ENCODE measurements around the gene ADCY4.
A peak's percentile ranks its signal among the peaks of the same experiment; 100 is the strongest.
"Not testable (repeated sequence)": the region's sequence is repeated elsewhere in the genome, so short reads cannot be mapped to it uniquely, and the experiment has no call there.

- peak; percentile 75 for TF ChIP-seq CTCF (IDR thresholded peaks at IDR 0.05)
- not testable (repeated sequence) for TF ChIP-seq ZFX (IDR thresholded peaks at IDR 0.05; ENCODE audit: borderline replicate concordance)
Observed at GRCh38 chr14:24327914-24328313, 7.0 kb downstream of the ADCY4 start.
